RPMI7951 (cell line): ENCODE measurements around the gene FERMT2. TPM values are rescaled to one million over a fixed set of nuclear protein-coding genes. Genes with fewer than 3 reads are reported as not detected.

Experiments
- DNase-seq: peaks from one replicate; pipeline ENCODE4 v3.0.0-alpha.2; 2012; ENCODE audit warnings: low read depth
- total RNA-seq: library from RNA; depleted of rRNA; stranded (reverse); fragments of >200 nt; shearing (Covaris generic); gene quantifications from 2 replicates; pipeline ENCODE4 v1.2.3, GENCODE V29; 2014

FERMT2 gene
- total RNA-seq, 1 experiment from 2014 or later, result 84.1 TPM

DNA sequence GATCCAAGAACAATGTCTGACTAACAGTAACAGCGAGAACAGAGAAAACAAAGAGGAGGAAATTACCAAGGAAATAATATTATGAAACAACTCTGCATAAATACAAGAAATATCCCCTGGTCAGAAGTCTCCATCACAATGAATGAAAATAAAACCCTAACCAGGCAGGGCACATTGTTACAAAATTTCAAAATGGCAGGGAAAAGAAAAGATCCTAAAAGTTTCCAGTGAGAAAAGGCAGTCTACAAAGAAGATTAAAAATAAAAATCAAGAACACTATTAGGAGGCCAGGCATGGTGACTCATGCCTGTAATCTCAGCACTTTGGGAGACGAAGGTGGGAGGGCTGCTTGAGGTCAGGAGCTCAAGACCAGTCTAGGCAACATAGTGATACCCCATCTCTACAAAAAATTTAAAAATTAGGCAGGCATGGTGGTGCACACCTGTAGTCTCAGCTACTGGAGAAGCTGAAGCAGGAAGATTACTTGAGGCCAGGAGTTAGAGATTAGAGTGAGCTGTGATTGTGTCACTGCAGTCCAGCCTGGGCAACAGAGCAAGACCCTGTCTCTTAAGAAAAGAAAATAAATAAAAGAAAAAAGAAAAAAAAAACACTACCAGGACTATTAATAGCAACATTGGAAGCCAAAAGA, 47.8 kb downstream of the FERMT2 start:
- peak; percentile 45 for DNase-seq

DNA sequence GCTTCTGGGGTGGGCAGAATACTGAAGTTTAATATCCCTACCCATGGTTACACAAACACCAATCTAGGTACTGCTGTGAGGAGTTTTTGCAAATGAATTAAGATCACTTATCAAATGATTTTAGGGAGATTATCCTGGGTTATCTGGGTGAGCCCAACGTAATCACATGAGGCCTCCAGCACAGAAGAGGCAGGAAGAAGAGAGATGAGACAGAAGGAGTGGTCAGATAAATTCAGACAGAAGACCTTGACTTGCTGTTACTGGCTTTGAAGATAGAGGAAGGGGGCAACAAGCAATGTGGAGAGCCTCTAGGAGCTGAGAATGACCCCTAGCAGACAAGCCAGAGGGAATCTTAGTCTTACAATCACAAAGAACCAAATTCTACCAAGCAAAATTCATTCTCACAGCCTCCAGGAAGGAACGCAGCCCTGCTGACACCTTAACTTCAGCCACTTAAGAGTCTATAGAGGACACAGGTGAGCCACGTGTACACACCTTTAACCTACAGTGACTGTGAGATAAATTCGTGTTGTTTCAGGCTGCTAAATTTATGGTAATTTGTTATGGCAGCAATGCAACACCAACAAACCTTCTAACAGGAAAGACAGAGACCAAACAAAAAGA, 49.4 kb downstream of the FERMT2 start:
- no peak for DNase-seq

DNA sequence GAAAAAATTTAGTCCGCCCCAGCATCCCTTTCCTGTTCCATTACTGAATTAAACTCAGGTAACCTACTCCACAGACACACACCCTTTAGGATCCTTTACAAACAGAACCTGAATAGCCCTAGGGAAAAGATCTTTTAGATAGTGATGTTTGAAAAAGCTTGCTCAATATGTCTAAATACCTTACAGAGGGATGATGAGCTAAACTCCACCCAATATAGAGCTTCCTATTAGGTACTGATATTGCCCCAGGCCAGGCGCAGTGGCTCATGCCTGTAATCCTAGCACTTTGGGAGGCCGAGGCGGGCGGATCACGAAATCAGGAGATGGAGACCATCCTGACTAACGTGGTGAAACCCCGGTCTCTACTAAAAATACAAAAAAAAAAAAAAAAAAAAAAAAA, 50.1 kb downstream of the FERMT2 start:
- no peak for DNase-seq

DNA sequence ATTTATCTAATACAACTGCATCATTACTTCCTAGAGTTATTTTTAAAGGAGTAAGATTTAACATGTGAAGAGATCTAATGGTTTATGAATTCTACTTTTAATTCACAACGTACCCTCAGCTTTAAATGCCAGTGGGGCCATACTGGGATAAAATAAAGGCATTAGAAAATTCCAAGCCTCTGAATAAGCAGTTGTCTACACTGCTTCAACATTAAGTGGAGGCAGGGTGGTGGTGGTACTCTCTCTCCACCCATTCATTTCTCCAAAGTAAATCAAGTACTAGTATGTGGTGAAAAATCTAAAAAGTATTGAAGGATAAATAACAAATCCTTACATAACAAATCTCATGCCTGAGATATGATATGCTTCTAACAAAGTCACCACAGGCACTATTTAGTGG, 52.4 kb downstream of the FERMT2 start:
- no peak for DNase-seq

DNA sequence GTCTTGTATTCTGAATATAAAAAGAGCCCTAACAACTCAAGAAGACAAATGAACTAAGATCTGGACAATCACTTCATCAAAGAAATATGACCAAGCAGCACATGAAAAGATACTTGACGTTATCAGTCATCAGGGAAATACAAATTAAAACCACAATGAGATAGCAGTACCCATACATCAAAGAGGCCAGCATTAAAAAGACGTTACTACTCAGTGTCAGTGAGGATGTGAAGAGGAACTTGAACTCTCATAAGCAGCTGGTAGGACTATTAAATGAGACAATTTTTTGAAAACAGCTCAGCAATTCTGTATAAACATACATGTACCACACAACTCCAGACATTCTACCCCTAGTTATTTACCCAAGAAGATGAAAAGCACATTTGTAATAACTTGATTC, 55.9 kb downstream of the FERMT2 start:
- peak; percentile 61 for DNase-seq

DNA sequence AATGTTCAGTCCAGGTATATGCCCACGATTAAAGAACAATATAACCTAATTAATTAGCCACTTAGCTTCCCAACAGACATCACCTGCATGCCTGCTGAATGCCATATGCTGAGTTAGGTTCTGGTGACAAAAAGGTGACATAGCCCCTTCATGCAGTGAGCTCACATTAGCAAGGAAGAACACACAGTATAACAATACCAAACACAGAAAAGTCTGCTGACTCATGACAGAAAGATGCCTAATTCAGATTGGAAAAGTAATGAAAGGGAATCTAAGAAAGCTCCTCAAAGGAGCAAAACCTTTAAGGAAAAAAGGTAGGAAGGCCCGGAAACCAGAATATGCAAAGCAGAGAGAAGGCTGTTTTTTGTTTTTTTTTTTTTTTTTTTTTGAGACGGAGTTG, 59.0 kb downstream of the FERMT2 start:
- no peak for DNase-seq

DNA sequence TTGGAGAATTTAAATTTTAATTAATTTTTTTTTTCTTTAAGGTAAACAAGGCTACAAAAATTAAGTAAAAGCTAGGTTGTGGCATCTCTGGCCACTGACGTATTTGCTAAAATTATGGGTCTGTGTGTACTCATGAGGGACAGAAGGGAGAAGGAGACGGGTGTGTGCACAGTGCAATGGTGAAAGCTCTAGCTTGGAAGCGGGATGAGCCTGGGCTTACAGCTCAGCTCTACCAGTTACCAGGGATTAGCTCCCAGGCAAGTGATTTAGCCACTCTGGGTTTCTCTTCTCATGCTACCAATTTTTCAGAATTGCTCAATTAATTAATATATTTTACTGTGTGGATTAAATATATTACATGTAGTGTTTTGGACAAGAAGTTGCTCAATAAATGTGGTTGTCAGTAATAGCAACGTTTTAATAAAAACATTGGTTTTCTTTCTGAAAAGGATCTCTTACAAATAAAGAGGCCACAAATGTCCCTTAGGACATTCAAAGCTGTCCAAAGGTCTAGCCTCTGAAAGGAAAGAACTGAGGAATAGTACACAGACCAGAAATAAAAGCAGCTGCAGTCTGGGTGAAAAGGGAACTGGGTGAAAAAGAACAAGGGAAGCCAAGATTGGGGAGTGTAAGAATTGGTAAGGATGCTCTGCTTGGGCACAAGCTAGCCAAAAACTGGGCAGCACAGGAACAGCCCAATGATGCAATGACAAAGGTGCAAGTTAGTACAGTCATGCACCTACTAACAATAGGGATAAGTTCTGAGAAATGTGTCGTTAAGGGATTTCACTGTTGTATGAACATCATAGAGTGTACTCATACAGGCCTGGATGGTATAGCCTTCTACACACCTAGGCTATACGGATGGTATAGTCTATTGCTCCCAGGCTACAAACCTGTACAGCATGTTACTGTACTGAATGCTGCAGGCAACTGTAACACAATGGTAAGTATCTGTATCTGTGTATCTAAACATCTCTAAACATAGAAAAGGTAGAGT, 61.7 kb downstream of the FERMT2 start:
- no peak for DNase-seq

DNA sequence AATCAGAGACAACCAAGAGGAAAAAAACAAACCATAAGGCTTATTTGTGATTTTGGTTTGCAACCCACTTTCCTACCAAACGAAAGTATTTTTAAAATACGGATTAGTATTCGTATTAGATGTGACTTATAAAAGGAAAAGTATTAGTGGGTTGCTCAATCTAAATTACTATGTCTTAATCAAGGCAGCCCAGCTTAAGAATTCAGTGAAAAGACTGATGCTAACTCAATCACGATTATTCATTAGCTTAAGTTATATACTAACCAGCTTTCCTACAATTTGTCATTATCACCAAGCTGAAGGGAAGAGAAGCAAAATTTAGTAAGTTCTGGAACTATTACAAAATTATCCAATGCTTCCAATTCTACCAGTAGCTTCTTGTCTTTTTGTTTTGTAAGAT, 62.7 kb downstream of the FERMT2 start:
- no peak for DNase-seq

DNA sequence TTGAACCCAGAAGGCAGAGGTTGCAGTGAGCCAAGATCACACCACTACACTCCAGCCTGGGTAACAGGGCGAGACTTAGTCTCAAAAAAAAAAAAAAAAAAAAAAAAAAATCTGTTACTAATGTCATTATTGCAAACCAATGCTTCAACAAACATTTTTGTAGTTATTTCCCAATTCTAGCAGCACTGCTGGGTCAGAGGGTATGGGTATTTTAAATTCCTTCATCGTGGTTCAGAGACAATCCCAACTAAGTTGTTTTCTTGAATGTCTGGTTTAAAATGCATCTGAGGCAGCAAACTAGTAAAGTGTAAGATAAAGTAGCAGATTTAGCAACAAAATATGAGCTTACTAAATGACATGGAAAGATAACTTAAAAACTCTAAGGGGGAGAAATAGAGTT, 65.6 kb downstream of the FERMT2 start:
- no peak for DNase-seq

DNA sequence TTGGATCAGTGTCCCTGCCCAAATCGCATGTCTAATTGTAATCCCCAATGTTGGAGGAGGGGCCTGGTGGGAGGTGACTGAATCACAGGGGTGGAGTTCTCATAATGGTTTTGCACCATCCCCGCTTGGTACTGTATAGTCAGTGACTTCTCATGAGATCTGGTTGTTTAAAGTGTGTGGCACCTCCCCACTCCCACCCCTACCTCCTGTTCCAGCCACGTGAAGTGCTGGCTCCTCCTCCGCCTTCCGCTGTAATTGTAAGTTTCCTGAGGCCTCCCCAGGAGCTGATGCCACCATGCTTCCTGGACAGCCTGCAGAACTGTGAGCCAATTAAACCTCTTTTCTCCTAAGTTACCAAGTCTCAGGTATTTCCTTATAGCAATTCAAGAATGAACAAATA, 67.2 kb downstream of the FERMT2 start:
- DNase-seq, result no peak

DNA sequence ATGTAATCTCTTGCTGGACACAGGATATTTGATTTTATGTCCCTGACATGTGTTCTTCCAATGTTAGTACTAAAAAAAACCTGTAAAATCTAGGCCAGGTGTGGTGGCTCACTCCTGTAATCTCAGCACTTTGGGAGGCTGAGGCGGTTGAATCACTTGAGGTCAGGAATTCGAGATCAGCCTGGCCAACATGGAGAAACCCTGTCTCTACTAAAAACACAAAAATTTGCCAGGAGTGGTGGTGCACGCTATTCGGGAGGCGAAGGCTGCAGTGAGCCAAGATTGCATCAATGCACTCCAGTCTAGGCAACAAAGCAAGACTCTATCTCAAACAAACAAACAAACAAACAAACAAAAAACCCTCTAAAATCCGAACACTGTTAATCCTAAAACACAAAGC, 68.0 kb downstream of the FERMT2 start:
- DNase-seq, result no peak

DNA sequence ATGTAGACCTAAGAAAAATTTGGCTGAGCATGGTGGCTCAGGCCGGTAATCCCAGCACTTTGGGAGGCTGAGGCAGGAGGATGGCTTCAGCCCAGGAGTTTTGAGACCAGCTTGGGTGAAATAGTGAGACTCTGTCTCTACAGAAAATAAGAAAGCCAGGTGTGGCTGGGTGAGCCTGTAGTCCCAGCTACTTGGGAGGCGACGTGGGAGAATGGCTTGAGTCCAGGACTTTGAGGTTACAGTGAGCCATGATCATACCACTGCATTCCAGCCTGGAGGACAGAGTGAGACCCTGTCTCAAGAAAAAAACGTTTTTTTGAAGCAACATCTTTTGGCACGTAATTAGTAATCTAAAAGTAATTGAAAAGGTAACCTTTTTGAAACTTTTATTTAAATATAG, 70.9 kb downstream of the FERMT2 start:
- DNase-seq, result peak; percentile 63

DNA sequence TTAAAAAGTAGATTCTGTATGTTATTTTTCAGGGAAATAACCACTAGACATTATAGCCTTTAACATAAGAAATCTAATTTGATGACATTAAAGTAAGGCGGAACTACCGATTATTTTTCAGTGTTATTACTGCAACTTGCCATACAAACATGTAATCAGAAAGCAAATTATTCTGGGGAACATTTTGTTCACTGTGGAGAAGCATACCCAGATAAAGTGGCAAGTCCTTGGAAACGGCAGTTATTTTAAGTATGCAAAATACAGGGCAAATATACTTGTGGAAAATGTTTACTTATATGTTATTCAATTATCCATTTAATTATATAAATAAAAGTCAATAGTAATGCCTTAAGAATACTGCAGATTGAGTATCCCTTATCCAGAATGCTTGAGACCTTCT, 71.9 kb downstream of the FERMT2 start:
- DNase-seq, result no peak

DNA sequence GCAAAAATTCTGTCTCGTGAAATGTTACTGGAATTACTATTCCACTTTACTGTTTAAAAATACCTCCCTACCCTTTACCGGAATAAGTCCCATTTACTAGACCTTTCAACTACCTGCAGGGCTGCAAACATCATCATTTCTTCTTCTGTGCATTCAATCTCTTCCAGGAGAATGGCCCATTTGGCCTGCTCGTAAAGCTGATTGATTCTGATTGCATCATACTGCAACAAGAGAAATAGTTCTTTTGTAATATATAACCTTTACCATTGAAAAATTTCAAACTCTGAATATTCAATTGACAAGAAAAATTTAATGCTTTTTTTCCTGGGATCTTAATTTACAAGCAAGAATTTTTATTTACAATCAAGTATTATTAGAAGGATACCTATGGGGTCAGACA, 72.4 kb downstream of the FERMT2 start:
- DNase-seq, result no peak

DNA sequence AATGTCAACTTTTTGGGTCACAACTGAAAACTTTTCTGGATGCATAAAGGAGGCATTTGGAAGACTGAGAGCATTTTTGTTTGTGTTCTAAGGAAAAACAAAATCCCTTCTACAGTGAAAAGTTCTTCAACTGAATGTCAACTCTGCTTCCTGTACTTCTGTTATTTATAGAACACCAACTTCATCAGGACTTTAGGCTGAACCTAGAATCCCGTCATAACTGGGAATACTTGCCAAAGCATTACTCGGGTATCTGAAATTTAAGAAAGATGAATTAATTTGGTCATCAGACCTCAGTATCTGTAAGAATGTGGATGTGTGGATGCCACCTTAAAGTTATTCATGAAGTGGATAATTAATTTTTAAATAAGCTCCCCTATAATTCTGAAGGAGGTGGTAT, 73.2 kb downstream of the FERMT2 start:
- DNase-seq, result no peak

DNA sequence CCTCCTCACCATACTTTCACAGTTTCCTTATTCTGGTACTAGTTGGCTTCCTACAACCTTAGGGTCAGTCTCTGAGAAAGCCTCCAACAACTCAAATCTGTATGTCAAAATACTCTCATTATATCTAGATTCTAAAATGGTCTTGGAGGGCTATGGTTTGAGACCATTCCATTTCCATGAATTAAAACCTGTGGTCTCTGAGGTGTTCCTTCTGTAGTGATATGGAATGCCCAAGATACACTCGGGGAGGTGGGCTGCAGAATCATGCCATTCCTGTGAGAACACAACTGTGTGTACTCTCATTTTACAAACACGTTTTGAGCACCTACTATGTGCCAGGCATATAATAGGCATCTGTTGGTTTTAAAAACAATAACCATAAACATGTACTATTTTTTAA, 74.0 kb downstream of the FERMT2 start:
- no peak for DNase-seq

DNA sequence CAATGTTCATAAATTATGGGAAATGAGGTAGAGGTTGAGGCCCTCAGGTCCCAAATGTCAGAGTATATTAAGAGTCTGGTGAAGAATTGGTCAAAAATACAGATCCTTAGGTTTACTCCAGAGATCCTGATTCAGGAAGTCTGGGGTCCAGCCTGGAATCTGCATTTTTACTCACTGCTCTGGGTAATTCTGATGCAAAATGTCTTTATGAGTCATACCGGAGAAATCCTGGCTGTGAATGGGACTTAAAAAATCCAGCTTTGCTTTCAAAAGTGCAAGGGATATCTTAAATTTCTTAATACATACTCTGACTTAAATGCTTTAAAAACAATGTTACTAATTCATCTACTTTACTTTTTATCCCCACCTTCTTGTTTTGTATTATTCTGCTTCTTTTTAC, 74.5 kb downstream of the FERMT2 start:
- peak; percentile 36 for DNase-seq

DNA sequence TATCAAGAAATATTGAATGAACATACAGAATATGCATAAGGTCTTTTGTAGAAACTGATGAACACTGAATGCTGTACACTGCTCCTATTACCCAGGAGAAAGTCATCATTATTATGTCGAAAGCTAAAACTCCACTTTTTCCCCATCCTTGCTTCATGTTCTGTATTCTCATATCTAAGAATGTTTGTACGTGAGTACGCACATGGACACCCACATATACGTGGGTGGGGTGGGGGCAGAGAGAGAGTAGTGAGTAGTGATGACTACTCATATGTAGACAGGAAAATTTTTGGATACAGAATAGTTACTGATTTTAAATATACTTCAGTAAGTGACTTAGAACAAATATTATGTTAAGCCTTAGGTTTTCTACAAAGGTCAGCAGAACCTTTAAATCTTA, 75.1 kb downstream of the FERMT2 start:
- no peak for DNase-seq

DNA sequence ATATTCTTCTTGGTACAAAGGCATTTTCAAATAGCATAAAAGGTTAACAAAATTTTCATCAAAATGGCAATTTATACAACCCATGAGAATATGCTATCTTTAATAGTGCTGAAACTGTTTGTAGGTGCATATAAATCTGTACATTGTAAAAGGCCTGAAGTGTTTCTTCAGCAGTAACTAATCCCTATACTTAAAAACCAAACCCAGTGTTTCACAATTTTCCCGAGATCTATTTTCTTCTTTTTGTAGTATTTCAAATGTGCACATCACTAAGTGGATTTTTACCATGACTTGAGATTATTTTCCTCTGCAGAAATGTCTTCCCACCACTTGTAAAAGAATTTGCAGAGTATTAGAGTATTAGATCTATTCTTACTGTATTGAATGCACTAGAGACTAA, 76.5 kb downstream of the FERMT2 start:
- DNase-seq, result no peak

DNA sequence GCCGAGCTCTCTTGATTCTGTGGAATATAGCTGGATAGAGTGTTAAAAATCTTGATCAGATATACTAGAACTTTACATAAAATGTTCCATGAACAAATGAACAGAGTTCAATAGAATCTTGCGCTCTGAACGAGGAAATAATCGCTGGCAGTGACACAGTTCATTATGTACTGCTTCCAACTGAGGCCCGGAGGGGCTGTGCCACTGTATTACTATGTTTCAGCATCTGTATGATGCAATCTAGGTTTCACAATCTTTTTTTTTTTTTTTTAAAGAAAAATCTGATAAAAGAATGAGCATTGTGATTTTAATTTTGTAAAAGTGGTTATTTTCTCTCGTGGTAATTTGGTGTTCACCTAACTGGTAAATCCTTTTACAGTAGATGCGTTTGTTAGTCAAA, 77.2 kb downstream of the FERMT2 start:
- DNase-seq, result peak; percentile 51

DNA sequence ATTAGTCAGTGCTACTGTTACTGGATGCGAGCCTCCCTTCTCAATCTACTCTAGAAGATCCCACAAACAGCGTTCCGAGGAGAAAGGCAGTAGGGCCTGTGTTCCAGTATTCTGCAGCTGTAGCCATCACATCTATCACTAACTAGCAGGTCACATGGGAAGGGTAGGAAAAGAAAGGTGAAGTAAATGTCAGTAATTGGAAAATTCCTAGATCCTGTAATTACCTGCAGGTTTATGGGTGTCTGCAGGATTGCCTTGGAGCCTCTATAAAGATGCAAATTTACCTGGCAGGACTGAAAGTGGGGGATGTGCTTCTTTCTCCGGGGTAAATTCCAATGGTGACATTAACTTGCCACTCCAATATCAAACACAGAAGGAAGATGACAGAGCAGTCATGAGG, 77.8 kb downstream of the FERMT2 start:
- no peak for DNase-seq

DNA sequence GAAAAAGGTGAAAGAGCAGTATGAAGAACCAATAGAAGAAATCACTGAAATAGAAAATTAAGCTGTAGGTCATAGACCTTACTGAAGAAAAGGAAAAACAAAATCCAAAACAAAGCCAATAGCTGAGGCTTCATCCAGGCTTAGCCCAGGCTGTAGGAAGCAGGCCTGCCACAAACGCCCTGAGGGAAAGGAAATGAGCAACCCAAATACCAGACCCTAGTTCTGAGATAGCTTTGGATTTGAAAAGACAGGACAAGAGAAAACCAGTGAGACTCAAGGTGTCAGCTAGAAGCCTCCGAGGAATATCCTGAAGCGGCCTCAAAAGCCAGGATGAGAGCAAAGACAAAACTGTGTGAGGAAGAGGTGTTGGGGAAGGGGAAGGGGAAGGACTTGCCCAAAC, 79.2 kb downstream of the FERMT2 start:
- peak; percentile 81 for DNase-seq
